ENCODE measurements around the gene PAFAH1B2.

The PAFAH1B2 gene

DNA sequence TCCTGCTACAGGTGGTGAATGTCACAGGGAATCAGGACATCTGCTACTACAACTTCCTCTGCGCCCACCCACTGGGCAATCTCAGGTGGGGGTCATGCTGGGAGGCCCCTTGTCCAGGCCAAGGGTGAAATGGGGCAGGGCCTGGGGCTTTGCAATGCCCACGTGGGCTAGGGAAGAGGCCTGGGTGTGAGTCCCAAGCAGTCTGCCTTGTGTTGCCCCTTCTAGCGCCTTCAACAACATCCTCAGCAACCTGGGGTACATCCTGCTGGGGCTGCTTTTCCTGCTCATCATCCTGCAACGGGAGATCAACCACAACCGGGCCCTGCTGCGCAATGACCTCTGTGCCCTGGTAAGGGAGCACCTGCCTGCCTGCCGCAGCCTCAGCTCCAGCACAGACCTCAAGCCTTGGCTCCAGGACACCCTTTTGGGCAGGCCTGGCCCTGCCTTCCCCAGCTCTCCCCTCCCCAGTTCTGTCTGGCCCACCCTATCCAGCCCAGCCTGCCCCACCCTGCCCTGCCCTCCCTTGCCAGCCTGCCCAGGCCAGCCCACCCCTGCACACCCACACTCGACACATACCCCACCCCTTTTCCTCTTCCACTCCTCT, 46.0 kb downstream of the PAFAH1B2 start:
- H3K4me3 ChIP-seq (ENCODE audit: low read depth, low read length) = no peak overlapping the region
- TF ChIP-seq, protein P1, sequence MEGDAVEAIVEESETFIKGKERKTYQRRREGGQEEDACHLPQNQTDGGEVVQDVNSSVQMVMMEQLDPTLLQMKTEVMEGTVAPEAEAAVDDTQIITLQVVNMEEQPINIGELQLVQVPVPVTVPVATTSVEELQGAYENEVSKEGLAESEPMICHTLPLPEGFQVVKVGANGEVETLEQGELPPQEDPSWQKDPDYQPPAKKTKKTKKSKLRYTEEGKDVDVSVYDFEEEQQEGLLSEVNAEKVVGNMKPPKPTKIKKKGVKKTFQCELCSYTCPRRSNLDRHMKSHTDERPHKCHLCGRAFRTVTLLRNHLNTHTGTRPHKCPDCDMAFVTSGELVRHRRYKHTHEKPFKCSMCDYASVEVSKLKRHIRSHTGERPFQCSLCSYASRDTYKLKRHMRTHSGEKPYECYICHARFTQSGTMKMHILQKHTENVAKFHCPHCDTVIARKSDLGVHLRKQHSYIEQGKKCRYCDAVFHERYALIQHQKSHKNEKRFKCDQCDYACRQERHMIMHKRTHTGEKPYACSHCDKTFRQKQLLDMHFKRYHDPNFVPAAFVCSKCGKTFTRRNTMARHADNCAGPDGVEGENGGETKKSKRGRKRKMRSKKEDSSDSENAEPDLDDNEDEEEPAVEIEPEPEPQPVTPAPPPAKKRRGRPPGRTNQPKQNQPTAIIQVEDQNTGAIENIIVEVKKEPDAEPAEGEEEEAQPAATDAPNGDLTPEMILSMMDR (IDR thresholded peaks at IDR 0.05; ENCODE audit: control insufficient read depth, extremely low read depth, insufficient read depth) = no peak
- DNase-seq (ENCODE audit: low read depth) = no peak

DNA sequence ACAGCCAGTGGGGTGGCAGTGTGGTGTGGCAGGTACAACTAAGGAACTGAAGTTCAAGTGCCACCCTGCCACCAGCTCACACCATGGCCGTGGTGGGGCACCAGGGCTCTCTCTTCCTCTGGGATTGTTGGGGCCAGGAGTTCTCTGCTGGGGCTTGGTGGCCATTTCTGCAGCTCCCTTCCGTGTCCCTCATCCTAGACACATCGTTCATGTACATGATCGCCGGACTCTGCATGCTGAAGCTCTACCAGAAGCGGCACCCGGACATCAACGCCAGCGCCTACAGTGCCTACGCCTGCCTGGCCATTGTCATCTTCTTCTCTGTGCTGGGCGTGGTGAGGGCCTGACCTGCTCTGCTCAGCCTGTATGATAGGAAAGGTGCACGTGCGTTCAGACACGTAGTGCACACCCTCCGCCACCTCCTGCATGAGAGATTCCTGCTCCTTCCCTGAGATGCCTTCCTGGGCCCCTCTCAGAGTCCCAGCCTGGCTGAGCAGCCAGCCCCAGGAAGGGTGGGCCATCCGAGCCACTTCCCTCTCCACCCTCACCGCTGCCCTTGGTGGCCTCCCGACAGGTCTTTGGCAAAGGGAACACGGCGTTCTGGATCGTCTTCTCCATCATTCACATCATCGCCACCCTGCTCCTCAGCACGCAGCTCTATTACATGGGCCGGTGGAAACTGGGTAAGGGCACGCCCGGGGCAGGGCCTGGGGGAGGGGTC, 47.8 kb downstream of the PAFAH1B2 start:
- TF ChIP-seq, protein P1 (IDR thresholded peaks at IDR 0.05; ENCODE audit: control insufficient read depth, extremely low read depth, insufficient read depth) = no peak
- H3K4me3 ChIP-seq (ENCODE audit: low read depth, low read length) = no peak overlapping the region
- no peak for DNase-seq (ENCODE audit: low read depth)

DNA sequence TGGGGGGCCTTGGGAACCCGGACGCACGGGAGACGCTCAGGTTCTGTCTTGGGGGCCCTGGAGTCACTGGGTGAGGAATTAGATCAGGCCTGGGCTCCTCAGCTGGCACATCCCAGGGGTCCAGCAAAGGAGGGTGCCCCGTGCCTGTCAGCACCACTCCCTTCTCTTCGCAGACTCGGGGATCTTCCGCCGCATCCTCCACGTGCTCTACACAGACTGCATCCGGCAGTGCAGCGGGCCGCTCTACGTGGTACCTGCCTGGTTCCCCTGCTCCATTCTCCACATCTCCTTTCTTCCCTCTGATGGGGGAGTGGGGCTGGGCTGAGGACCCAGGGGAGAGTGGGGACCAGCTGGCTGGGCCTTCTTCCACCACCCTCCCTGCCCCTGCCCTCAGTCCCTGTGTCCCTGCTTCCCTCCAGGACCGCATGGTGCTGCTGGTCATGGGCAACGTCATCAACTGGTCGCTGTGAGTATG, 48.4 kb downstream of the PAFAH1B2 start:
- DNase-seq (ENCODE audit: low read depth) = no peak
- no peak overlapping the region for H3K4me3 ChIP-seq (ENCODE audit: low read depth, low read length)
- TF ChIP-seq, protein P1 (IDR thresholded peaks at IDR 0.05; ENCODE audit: control insufficient read depth, extremely low read depth, insufficient read depth) = no peak

DNA sequence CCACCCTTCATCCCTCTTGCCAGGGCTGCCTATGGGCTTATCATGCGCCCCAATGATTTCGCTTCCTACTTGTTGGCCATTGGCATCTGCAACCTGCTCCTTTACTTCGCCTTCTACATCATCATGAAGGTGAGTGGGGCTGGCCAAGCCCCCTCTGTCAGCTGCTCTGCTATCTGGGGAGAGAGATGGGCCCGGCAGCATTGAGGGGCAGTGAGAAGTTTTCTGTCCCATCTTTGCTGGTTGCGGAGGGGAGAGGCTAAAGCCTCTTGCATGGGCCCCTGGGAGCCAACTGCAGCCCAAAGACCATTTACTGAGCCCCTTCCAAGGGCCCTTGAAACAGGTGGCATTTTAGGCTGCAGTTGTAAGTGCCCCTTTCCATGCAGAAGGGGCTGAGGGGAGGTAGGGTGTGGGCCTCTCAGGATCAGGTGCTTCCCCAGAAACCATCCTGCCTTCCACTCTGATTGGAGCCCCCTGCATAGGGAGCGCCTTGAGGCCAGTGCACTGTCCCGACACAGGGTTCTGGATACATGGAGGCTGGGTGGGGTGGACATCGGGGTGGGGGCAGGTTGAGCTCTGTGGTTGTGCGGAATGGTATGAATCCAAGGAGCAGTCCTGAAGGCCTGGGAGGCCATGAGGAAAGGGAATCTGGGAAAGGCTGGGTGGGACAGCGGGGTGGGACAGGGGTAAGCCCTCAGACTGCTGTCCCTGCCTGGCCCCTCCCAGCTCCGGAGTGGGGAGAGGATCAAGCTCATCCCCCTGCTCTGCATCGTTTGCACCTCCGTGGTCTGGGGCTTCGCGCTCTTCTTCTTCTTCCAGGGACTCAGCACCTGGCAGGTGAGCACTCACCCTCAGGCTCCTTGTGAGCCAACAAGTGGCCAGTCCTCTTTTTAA, 49.3 kb downstream of the PAFAH1B2 start:
- no peak for DNase-seq (ENCODE audit: low read depth)
- TF ChIP-seq, protein P1 (IDR thresholded peaks at IDR 0.05; ENCODE audit: control insufficient read depth, extremely low read depth, insufficient read depth) = no peak
- H3K4me3 ChIP-seq (ENCODE audit: low read depth, low read length) = no peak overlapping the region

DNA sequence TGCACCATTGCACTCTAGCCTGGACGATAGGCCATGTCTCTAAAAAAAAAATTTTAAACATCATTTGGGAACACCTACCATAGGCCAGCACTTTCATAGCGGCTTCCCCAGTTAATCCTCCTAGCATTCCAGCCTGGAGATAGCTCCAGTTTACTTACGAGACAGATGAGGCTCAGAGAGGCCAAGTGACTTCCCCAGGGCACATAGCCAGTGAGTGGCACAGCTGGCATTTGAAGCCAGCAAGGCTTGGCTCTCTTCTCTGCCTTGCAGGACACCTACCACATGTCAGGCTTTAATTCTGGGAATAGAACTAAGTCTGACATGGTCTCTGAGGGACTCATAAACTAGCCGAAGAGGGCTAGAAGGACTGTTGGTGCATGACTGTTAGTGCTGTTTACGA, 50.2 kb downstream of the PAFAH1B2 start:
- TF ChIP-seq, protein P1 (IDR thresholded peaks at IDR 0.05; ENCODE audit: control insufficient read depth, extremely low read depth, insufficient read depth) = no peak
- H3K4me3 ChIP-seq (ENCODE audit: low read depth, low read length) = no peak overlapping the region
- no peak for DNase-seq (ENCODE audit: low read depth)

DNA sequence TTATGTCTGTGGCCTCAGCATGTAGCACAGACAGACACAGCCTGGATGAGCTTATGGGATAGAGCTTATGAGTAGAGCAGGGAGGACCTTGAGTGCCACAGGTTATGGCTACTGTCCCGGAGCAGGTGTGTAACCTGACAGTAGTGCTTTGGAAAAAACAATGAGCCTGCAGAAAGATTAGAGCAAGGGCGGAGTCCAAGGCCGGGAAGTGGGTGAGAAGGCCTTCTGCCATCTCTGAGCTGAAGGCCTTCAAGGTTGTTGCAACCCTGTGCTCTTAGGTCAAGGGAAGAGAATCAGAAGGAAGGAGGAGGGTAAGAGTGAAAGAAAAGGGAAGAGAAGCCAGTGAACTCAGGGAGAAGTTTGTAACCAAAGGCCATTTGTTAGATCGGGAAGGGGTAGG, 51.2 kb downstream of the PAFAH1B2 start:
- DNase-seq (ENCODE audit: low read depth) = no peak
- TF ChIP-seq, protein P1 (IDR thresholded peaks at IDR 0.05; ENCODE audit: control insufficient read depth, extremely low read depth, insufficient read depth) = no peak
- no peak overlapping the region for H3K4me3 ChIP-seq (ENCODE audit: low read depth, low read length)
